Left lung (tissue), 10 donors: ENCODE results near the gene FAM124B. TPM values are rescaled to one million over a fixed set of nuclear protein-coding genes. Genes with fewer than 3 reads are reported as not detected.

Source experiments
- ATAC-seq: fragments of 200-7000 bp; cut with Tn5 transposase; one replicate; pipeline ENCODE4 v1.9.1; 2020; ENCODE audit warnings: moderate library complexity
- DNase-seq, 4 donors: peaks; one replicate each; pipeline ENCODE4 v3.0.0-alpha.2; 2013 to 2020
- H3K27ac ChIP-seq, 2 donors: fragments of 200-600 bp; sonication (generic) in 1 of 2; one replicate each; pipeline versions ENCODE4 v1.5.0 to v1.8.0; 2020 to 2021
- H3K27me3 ChIP-seq, 2 donors: fragments of 200-600 bp; sonication (generic) in 1 of 2; one replicate each; pipeline versions ENCODE4 v1.5.0 to v1.8.0; 2020 to 2021
- H3K36me3 ChIP-seq, 2 donors: fragments of 200-600 bp; sonication (generic) in 1 of 2; one replicate each; pipeline versions ENCODE4 v1.5.0 to v1.8.0; 2020 to 2021
- H3K4me1 ChIP-seq, 2 donors: fragments of 200-600 bp; one replicate each; pipeline ENCODE4 v1.8.0; 2021
- H3K4me3 ChIP-seq, 2 donors: fragments of 200-600 bp; sonication (generic) in 1 of 2; one replicate each; pipeline versions ENCODE4 v1.5.0 to v1.8.0; 2020 to 2021; ENCODE audit warnings: mild to moderate bottlenecking in 1 of 2
- H3K9me3 ChIP-seq, 2 donors: fragments of 200-600 bp; sonication (generic) in 1 of 2; one replicate each; pipeline versions ENCODE4 v1.5.0 to v1.8.0; 2020 to 2021
- CTCF ChIP-seq, 2 donors: fragments of 200-600 bp; sonication (generic) in 1 of 2; IDR thresholded peaks; one replicate each; pipeline versions ENCODE4 v1.5.0 to v1.8.0; 2021; ENCODE audit warnings: antibody characterized with exemption in 2 of 2
- intact Hi-C, 2 donors: fragments of 100-400 bp; cut with DNase I; formaldehyde crosslinking; loops; one replicate each; pipeline versions ENCODE4 v1.11.2 to v1.14.2; 2022
- polyA plus RNA-seq, 6 donors: library from polyadenylated mRNA; unstranded; fragments of 120-200 nt; gene quantifications; one replicate each; pipeline ENCODE4 v1.2.1, GENCODE V29; 2013; ENCODE audit not compliant: insufficient read length in 6 of 6
- total RNA-seq, 2 donors: library from RNA; stranded (reverse); fragmentation: NEBNext Ultra II Directional; extraction: Animal tissue kit (Norgen Biotek cat#: 25700); gene quantifications; one replicate each; pipeline ENCODE4 v1.2.1, GENCODE V29; 2021
- donor health status: DM: no; HTN: yes; CAD: no.
- donor health status: DM: no; HTN: no; CAD: no.

Gene FAM124B
- total and polyA plus RNA-seq, 8 donors, result 1.8 to 35.7 (median 17.8) TPM

- Histone ChIP-seq H3K36me3 (no peaks in the 10 kb centered on the region), H3K27ac (no peak overlapping the region), H3K4me1 (no peaks in the 10 kb centered on the region), H3K27me3 (no peaks in the 10 kb centered on the region), H3K4me3 (no peak overlapping the region), H3K9me3 (no peaks in the 10 kb centered on the region)
- peak; percentile 69 to 72 for TF ChIP-seq CTCF (IDR thresholded peaks at IDR 0.05)
- DNase-seq (peak in 2 of 4 donors; percentile 62 to 71), ATAC-seq (peak; percentile 95)
- intact Hi-C loops, result loop anchor here (5.0 to 10.0 kb wide), 2 partner anchors 295 to 298 kb away; no protein-coding TSS in a partner anchor
Measured at GRCh38 chr2:224357098-224357901, 44.6 kb downstream of the FAM124B start.

- DNase-seq, result no peak
- no peak for ATAC-seq
Measured at GRCh38 chr2:224354632-224355211, 47.2 kb downstream of the FAM124B start.

GRCh38 chr2:224350703-224351102, 51.2 kb downstream of the FAM124B start:
- H3K27me3 ChIP-seq, result no peaks in the 10 kb centered on the region
- H3K36me3 ChIP-seq, result no peaks in the 10 kb centered on the region
- H3K27ac ChIP-seq, result no peak overlapping the region
- intact Hi-C loops, result loop anchor here in 1 of 2 donors (10.0 kb wide), 1 partner anchor 304 kb away; no protein-coding TSS in a partner anchor
- H3K9me3 ChIP-seq, result no peaks in the 10 kb centered on the region
- no peak for ATAC-seq
- TF ChIP-seq CTCF (IDR thresholded peaks at IDR 0.05), result no peak
- DNase-seq, result no peak
- no peaks in the 10 kb centered on the region for H3K4me1 ChIP-seq
- no peak overlapping the region for H3K4me3 ChIP-seq

More at GRCh38 chr2:224354632-224355211, 47.2 kb downstream of the FAM124B start:
- Histone ChIP-seq H3K4me1 (no peaks in the 10 kb centered on the region), H3K27me3 (no peaks in the 10 kb centered on the region), H3K27ac (no peak overlapping the region), H3K9me3 (no peaks in the 10 kb centered on the region), H3K4me3 (no peak overlapping the region), H3K36me3 (no peaks in the 10 kb centered on the region)
- intact Hi-C loops, result loop anchor here (5.0 to 10.0 kb wide), 2 partner anchors 298 to 300 kb away; no protein-coding TSS in a partner anchor
- TF ChIP-seq CTCF (IDR thresholded peaks at IDR 0.05), result no peak

GRCh38 chr2:224349396-224349795, 52.5 kb downstream of the FAM124B start:
- Histone ChIP-seq H3K27ac (no peak overlapping the region), H3K9me3 (no peaks in the 10 kb centered on the region), H3K27me3 (no peaks in the 10 kb centered on the region), H3K4me1 (no peaks in the 10 kb centered on the region), H3K36me3 (no peaks in the 10 kb centered on the region), H3K4me3 (no peak overlapping the region)
- DNase-seq, result peak in 2 of 4 donors; percentile 49 to 64
- intact Hi-C loops, result no loop called here
- no peak for ATAC-seq
- no peak for TF ChIP-seq CTCF (IDR thresholded peaks at IDR 0.05)
